Endometrium (tissue), 2 donors: ENCODE measurements around the gene MYOZ3.

Experiments used
- FAIRE-seq: peaks from 2 replicates; lab custom pipeline; 2012; peaks lifted over from hg19 to GRCh38; lab: Jason Lieb, UNC
- donor health status: control.
- donor health status: control.

Gene MYOZ3

GRCh38 chr5:150703762-150704161 lies 42.7 kb downstream of the MYOZ3 start:
- no peak for FAIRE-seq

- no peak for FAIRE-seq
These were observed 45.8 kb downstream of the MYOZ3 start for GRCh38 chr5:150706776-150707390.

- FAIRE-seq = no peak
These were observed 49.1 kb downstream of the MYOZ3 start for GRCh38 chr5:150710165-150710564.

GRCh38 chr5:150723845-150724244 lies 62.8 kb downstream of the MYOZ3 start:
- no peak for FAIRE-seq
